ENCODE results near the gene NTN3.

The NTN3 gene

DNA sequence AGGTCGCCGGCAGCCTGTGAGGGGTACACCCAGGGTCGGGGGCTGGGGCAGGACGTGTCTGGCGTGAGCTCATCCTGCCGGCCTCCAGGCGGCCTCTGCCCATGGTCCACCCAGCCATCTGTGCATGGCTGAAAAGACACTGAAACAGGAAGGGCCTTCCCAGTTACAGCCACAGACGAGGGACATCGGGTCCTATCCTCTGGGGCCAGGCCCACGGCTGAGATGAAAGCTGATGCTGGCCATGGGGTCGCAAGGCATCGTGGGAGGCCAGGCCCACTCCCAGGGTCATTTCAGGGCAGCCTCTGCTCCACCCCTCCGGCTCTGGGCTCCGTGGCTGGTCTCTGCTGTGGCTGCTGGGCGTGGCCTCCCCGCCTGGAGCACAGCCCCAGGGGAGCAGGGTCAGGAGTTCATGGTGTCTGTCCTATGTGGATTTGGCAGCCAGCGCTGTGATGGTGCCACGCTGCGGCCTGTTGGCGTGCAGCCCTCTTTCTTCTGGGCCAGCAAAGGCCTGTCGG lies 26.1 kb downstream of the NTN3 start:
- DNase-seq (ENCODE audit: low spot score) = peak; percentile 81

DNA sequence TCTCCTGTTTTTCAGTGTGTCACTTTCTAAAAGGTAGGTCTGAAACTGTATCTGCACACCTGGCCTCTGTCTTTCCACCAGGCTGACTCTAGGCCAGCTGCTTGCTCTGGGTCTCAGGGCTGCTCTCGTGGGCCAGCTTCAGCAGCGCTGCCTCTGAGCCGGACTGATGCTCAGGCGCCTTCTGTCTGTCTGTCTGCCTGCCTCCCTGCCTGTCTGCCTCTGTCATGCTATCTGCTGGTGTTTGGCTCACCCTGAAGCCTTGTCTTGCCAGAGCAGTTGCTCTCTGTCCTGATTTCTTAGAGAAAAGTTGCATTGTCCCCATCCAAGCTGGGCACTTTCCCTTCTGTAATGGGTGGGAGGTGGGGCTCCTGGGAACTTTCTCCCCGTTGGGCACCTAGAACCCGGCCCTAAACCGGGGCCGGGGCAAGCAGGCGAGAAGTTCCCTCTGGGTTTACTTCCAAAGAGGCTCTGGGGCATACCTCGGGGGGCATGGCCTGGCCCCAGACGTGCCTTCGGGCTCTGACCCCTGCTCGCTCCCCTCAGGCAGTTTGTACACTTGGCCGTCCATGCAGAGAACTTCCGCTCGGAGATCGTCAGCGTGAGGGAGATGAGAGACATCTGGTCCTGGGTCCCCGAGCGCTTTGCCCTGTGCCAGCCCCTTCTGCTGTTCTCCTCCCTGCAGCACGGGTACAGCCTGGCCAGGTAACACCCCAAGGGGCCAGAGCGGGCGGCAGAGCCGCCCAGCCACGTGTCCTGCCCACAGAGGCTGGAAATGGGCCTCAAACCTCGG lies 26.8 kb downstream of the NTN3 start:
- no peak for DNase-seq (ENCODE audit: low spot score)

DNA sequence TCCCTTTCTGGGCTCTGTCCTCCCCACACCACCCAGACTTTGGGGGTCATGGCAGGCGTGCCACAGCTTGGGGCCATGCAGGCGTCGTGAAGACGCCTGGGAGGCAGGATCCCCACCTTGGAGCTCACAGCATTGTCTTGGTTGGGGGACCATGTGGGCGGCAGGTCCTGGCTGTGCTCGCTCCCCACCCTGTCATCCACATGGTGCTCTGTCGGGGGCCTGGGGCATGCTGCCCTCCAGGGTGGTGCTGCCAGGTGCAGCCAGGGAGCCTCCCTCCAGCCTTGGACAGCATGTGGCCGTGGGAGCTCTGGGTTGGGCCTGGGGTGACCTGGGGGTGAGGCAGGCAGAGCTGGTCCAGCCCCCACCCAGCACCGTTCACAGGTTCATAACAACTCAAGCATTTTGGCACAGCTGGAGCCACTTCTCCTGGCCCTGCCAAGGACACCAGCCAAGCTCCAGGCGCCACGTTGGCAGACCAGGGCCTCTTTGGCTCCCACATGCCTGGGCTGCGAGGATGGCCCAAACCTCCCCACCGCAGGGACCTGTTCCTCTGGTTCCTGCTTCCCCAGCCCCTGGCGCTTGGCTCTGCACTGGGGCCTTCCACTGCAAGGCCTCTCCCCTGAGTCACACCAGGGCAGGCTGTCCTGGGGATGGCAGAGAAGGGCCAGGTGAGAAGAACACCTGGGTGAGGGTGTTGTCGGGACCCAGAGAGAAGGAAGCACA lies 27.6 kb downstream of the NTN3 start:
- DNase-seq (ENCODE audit: low spot score) = no peak

DNA sequence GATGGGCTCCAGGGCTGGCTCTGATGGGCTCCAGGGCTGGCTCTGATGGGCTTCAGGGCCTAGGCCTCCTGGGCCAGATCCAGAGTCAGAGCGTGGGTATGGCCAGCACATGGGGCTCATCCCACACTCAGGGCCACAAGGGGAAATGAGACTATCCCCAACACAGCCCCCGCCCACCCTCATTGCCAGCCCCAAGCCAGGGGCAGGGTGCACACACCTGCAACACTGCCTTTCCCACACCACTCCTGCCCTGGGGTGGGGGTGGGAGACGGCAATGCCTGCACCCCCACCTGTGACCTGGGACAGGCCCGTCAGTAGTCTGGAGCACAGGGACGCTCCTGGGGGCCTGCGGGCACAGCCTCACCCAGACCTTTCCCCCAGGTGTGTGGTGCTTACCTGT lies 28.4 kb downstream of the NTN3 start:
- DNase-seq (ENCODE audit: low spot score) = no peak

DNA sequence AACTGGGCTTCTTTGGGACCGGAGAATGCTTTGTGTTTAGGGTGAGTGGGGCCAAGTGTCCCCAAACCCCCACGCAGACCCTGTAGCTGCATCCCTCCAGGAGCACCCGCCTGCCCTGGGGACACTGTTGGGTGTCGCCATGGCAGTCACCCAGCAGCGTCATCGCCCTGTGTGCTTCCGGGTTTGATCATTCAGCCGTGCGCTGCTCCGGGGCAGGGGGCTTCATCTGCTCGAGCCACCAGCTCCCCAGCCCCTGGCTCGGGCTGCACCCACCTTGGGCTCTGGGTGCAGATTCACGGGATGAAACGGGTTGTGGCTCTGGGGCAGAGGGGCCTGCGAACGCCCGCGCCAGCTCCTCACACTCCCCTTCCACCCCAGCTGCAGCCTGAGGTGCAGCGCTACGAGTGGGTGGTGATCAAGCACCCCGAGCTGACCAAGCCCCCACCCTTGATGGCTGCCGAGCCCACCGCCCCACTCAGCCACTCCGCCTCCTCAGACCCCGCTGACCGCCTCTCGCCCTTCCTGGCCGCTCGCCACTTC lies 28.9 kb downstream of the NTN3 start:
- no peak for DNase-seq (ENCODE audit: low spot score)

DNA sequence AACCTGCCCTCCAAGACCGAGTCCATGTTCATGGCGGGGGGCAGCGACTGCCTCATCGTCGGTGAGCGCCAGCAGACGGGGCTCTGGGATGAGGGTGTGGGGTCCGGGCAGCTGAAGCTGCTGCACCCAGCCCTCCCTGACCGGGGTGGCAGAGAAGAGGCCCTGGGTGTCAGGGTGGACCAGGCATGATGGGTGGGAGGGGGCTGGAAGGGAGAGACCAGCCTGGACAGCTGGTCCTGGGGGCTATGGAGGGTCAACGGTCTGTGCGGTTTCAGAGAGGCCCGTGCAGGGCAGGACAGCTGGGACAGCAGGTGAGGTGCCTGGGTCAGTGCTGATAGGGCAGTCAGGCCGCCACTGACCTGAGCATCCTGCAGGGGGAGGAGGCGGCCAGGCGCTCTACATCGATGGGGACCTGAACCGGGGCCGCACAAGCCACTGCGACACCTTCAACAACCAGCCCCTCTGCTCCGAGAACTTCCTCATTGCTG lies 29.4 kb downstream of the NTN3 start:
- no peak for DNase-seq (ENCODE audit: low spot score)

DNA sequence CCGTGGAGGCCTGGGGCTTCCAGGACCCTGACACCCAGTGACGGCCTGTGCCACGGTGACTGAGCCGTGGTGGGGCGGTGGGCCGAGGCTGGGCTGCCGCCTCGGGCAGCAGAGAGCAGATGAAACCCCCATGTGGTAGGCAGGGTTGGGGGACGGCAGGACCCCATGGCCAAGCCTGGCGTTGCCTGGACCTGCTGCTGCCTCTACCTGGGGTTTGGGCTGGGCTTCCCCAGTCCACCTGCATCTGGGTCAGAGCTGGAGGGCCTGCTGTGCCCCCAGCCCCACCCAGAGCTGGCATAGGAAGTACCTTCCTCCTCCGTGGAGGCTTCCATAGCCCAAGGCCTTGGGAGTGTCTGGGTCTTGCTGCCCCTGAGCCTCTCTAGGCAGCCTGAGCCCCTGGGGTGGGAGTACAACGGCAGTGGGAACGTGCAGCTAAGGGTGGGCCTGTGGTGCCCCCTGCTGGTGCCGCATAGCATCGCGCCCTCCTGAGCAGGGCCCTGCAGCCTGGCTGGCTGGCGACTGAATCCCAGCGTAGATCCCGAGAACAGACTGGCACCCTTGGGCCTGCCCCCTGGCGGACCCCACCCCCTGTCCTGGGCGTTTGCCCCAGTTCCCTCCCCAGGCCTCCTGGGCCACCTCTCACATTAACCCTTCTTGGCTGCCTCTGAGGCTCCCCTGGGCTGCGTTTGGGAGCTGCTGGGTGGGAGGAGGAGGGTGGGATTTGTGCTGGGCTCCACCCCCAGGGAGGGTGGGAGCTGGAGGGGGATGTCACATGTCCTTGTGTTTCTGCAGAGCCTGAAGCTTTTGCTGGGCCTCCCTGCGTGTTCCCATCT lies 30.0 kb downstream of the NTN3 start:
- peak; percentile 87 for DNase-seq (ENCODE audit: low spot score)

DNA sequence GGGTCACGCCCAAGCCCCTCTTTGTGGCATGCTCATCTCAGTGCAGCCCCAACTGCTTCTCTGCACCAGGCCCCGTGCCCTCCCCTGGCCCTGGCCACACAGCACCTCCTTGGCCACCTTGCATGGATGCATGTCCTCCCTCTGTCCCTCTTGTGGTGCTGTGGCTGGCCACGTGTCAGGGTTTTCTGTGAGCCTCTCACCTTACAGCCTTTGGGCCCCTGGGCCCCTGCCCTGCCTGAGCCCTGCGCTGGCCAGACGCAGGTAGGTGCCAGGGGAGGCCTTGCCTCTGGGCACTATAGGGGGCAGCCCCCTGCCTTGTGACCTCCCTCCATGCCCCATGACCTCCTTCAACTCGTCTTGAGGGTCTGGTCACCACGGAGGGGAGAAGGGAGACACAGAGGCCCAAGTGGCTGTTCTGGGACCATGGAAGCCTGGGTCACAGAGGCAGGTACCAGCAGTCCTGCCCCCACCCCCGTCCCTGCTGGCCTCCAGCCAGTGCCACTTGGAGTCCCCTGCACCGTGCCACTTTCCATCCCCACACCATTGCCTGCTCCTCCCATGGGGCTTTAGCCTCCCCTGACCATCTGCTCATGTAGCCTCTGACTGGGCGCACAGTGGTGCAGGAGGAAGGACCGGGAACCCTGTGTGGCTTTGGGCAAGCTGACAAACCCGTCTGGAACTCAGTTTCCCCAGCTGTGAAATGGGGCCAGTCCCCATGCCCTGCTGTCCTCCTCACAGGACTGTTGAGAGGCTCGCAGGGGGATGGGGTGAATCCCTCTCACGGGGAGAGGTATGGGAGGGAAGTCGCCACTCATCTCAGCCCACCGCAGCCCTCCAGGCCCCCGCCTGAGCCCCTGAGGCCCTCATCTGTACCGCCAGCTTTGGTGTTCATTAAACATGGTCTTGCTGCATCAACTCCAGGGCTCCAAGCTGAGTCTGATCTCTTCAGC lies 31.1 kb downstream of the NTN3 start:
- no peak for DNase-seq (ENCODE audit: low spot score)

DNA sequence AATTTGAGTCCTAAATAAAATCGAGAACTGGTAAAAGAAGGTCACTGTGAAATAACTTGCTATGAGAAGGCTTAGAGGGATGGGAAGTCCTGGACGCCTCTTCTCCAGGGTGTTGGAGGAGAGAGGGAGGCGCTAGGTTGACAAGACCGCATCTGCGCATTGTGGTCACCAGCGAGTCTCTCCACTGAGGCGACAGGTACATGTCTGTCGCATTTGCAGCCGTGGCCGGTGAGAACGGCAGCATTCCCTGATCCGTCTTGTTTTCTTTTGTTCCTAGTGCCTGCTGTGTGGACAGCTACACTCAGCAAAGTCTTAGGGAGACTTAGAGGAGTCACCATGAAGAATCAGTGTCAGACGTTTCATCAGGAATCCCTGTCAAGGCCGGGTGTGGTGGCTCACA lies 34.6 kb downstream of the NTN3 start:
- no peak for DNase-seq (ENCODE audit: low spot score)

DNA sequence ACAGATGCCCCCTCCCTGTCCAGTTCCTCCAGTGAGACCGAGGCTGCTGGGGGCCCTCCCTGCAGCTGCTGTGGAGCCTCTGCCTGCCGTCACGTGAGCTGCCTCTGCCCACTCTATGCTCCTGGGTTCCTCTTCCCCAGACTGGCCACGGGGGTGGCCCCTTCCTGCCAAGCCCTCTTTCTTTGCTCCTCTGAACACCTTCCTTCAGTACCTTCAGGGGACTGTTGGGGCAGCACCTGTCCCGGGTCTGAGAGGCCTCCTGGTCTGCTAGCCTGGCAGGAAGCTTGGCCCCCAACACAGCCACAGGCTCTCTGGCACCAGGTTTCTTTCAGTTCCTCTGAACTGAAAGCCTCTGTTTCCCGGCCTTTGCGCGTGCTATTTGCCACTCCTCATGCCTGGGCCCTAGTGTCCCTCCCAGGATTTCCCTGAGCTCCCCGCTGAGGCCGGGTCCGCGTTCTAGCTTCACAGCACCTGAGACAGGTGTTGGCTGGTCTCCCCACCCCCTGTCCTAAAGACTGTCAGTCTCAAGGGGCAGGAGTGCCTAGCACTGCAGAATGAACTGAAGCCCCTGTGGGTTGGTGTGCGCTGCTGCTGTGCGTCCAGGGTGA lies 36.1 kb downstream of the NTN3 start:
- no peak for DNase-seq (ENCODE audit: low spot score)

DNA sequence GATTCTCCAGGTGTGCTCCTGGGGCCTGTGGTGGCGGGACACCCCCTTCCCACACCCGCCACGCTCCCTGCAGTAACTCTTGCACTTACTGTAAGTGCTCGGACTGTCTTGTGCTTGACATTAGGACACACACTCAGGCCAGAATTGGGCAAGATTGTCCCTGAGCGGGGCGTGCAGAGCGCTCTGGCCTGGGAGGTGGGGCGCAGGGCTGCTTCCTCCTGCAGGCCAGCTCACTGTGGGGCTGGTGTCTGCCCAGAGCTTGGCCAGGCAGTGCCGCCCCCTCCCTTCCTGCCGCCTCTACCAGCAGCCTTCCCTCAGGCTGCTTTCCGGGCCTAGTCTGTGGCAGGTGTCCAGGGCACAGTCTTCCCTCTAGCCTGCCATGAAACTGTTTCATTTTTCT lies 36.6 kb downstream of the NTN3 start:
- DNase-seq (ENCODE audit: low spot score) = no peak

DNA sequence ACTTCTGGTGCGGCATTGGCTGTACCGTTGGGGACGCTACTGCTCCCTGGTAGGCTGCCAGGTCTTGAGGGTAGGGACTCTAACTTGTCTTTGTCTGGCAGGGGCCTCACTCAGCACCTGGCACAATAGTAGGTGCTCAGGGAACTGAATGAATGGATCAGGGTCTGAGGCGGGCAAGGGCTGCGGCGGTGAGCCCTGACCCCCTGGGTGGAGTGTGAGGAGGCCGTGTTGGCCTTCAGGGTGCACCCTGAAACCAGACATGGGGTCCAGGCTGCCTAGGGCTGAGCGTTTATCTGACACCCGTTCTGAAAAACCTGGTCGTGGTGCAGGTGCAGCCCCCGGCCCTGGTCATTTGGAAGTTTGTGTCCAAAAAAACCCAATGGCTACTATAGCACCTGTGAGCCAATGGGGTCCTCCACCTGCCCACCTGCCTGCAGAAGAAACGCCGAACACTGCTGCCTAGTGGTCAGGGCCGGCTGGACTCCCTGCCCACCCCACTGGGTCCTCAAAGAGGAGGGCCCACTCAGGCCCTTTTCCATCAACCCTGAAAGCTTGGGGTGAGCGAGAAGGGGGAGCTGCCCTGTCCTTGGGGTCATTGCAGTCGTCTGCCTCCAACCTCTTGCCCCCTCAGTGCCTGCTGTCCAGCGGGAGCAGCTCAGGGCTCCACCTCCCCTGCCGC lies 37.8 kb downstream of the NTN3 start:
- no peak for DNase-seq (ENCODE audit: low spot score)

DNA sequence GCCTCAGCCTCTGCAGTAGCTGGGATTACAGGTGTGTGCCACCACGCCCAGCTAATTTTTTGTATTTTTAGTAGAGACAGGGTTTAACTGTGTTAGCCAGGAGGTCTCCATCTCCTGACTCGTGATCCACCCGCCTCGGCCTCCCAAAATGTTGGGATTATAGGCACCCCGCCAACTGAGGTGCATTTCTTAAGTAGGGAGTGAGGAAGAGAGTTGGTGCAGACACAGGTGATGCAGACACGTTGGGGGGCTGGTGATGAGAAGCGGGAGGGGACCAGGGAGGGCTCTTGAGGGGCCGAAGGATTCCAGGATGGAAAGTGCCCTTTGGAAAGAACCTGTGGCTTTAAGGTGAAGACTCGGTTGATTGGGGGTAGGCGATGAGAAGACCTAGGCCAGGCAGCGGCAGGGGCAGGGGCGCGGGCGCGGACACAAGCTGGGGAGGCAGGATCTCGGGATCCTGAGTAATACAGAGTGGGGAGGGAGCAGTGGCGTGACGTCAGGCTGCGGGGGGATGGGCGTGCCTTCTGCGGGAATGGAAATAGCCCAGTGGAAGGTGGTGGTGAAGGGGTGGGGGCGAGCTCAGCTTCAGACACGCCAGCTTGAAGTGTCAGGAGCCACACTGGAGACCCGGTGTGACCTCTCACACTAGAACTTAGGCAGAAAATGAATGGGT lies 40.2 kb downstream of the NTN3 start:
- peak; percentile 86 for DNase-seq (ENCODE audit: low spot score)

DNA sequence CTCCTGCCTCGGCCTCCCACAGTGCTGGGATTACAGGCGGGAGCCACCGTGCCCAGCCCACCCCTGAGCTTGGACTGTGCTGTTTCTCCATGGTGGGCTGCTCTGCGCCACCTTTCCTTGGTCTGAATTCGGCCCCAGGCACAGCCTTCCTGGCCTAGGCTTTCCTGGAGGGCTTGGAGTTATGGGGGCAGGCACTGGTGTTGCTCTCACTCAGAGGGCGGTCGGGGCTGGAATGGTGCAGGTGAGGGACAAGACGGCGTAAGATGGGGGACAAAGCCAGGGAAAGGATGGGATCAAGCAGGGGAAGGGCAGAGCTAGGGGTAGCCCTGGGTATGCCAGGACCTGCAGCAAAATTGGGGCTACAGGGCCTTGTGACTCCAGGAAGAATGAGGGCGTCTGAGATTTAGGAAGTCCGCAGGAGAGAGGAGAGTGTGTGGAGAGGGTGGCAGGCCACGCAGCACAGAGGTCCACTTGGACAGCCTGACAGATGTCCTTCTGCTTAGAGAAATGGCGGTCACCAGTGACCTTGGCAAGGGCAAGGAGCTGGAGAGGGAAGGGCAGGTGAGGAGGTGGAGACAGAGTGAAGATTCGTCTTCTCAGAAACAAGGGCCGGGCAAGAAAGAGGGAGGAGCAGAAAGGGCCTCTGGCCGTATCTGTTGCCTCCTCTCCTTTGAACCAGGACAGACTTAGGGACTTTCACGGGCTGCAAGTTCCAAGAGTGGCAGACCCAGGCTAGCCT lies 41.1 kb downstream of the NTN3 start:
- DNase-seq (ENCODE audit: low spot score) = no peak

DNA sequence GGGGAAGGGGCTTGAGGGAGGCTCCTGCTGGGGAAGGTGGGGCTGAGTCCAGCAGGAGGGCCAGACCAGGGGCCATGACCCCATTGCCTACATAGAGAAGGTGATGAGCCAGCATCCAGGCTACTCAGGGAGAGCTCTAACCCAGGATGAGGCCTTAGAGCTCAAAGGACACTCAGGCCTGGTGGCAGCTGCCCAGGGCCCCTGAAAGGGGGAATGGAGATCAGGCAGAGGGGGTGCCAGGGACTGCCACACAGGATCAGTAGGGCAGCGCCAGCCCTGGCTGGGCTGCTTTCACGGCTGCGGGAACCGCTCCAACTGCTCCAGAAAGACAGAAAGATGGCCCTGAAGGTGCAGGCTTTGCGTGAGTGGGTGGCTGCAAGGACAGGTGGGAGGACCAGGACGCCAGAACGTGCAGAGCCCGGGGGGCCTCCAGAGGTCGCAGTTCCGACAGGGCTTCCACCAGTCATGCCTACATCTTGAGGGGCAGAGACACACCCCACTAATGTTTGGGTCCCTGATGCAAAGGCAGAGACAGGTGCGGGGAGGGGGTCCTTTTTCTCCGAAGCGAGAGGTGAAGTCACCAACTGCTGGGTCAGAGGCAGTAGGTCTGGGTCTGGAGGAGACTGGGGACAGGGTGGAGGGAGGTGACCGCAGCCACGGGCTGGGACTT lies 41.8 kb downstream of the NTN3 start:
- no peak for DNase-seq (ENCODE audit: low spot score)

DNA sequence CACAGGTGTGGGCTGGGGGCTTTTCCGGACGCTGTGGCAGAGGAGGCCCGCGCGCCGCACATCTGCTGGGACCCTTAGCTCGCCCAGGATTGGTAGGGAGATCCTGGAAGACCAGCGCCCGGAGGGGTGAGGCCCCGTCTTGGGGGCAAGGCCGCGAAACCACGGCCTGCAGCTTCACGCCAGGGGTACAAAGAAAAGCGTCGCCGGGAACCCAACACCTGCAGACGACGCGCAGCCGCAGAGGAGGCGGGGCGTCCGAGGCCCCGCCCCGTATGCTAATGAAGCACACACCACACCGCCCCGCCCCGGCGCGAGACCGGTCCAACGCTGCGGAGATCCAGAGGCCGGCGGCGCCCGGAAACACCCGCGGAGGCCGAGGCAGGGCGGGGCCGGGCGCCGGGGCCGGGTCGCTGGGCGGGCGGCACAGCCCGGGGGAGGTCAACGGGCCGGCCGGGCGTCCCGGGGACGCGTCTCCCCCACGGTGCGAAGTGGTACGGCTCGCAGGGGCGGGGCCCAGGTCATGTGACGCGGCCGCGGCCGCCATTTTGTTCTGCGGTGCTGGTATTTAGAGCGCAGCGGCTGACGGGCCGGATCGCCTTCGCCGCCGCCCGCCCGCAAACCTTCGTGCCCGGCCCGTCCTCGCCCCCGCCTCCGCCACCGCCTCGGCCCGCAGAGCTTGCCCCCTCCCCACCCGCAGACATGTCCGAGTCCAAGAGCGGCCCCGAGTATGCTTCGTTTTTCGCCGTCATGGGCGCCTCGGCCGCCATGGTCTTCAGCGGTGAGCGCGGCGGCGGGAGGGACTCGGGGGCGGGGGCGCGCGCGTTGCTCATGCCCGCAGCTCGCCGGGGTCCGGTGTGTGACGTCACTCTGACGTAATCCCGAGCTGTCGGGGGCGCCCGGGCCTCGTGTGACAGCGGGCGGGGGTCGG lies 42.6 kb downstream of the NTN3 start, which contains the start of gene ATP6V0C:
Gene ATP6V0C, plus strand, starts transcription at position 548 of the 928 bp plus-strand sequence. Its CDS starts 152 bp downstream, at position 700.
- peak; percentile 96 for DNase-seq (ENCODE audit: low spot score)
